Large intestine (tissue), 1 donor: ENCODE results near the gene IRF2BPL. TPM values are rescaled to one million over a fixed set of nuclear protein-coding genes. Genes with fewer than 3 reads are reported as not detected.

Experiments
- polyA plus RNA-seq: library from polyadenylated mRNA; unstranded; fragments of 120-200 nt; gene quantifications from one replicate; pipeline ENCODE4 v1.2.1, GENCODE V29; 2013

Gene IRF2BPL
- polyA plus RNA-seq, 1 donor = 19.4 TPM

Other genes with a start within 250 kb of the IRF2BPL start
- gene ANGEL1, start 215.8 kb downstream of the IRF2BPL start, polyA plus RNA-seq = 29.2 TPM
- not detected for gene LRRC74A, start 202.3 kb downstream of the IRF2BPL start, polyA plus RNA-seq
- gene CIPC, start 69.5 kb upstream of the IRF2BPL start, polyA plus RNA-seq = 22.0 TPM
- 1.6 TPM for gene ZDHHC22, start 113.1 kb upstream of the IRF2BPL start, polyA plus RNA-seq
- 7.7 TPM for gene TMEM63C, start 153.1 kb upstream of the IRF2BPL start, polyA plus RNA-seq
- gene NGB, start 242.5 kb upstream of the IRF2BPL start, polyA plus RNA-seq = 3.1 TPM